OCI-LY3 (cell line): ENCODE results near the gene NEU2.

Experiments used
- H2AFZ ChIP-seq: fragments of 200-600, 300-600 bp; shearing (Covaris generic); 2 replicates; pipeline ENCODE4 v1.6.0; 2014; ENCODE audit warnings: antibody characterized with exemption, low read depth, low read length
- H3K27ac ChIP-seq: fragments of 200-600, 300-600 bp; sonication (generic); 2 replicates; pipeline ENCODE4 v1.5.1; 2014; ENCODE audit warnings: mild to moderate bottlenecking, low read length, moderate library complexity, mixed read lengths
- H3K27me3 ChIP-seq: fragments of 200-600, 300-600 bp; sonication (generic); 2 replicates; pipeline ENCODE4 v1.6.1; 2014; ENCODE audit warnings: low read depth, low read length, mixed read lengths
- H3K36me3 ChIP-seq: fragments of 200-600, 300-600 bp; sonication (generic); replicated peaks from 2 replicates; pipeline ENCODE3; 2014; ENCODE audit warnings: low read depth, low read length, mixed read lengths
- H3K4me1 ChIP-seq: fragments of 300-600, 200-600 bp; sonication (generic); 2 replicates; pipeline ENCODE4 v1.6.1; 2014; ENCODE audit warnings: low read length, mixed read lengths
- H3K4me2 ChIP-seq: fragments of 200-600, 300-600 bp; sonication (generic); 2 replicates; pipeline ENCODE4 v1.6.1; 2014; ENCODE audit warnings: low read length, mixed read lengths
- H3K4me3 ChIP-seq: fragments of 300-600, 200-600 bp; sonication (generic); 2 replicates; pipeline ENCODE4 v1.5.1; 2014; ENCODE audit warnings: antibody characterized with exemption, mild to moderate bottlenecking, low read length, moderate library complexity
- H3K79me2 ChIP-seq: fragments of 300-600, 200-600 bp; shearing (Covaris generic); 2 replicates; pipeline ENCODE4 v1.6.1; 2014; ENCODE audit warnings: mild to moderate bottlenecking, low read length, mixed read lengths
- H3K9ac ChIP-seq: fragments of 300-600, 200-600 bp; shearing (Covaris generic); 2 replicates; pipeline ENCODE4 v1.6.0; 2014; ENCODE audit warnings: mild to moderate bottlenecking, low read length, moderate library complexity
- H3K9me3 ChIP-seq: fragments of 200-600, 300-600 bp; shearing (Covaris generic); 2 replicates; pipeline ENCODE4 v1.6.1; 2014; ENCODE audit warnings: low read length, mixed read lengths; ENCODE audit not compliant: insufficient read depth
- H4K20me1 ChIP-seq: fragments of 200-600, 300-600 bp; sonication (generic); 2 replicates; pipeline ENCODE4 v1.6.1; 2016; ENCODE audit warnings: low read length, mixed read lengths; ENCODE audit not compliant: insufficient read depth
- CTCF ChIP-seq: fragments of 200-600, 300-600 bp; sonication (generic); IDR thresholded peaks from 2 replicates; pipeline ENCODE4 v1.5.1; 2014; ENCODE audit warnings: antibody characterized with exemption, low read length, low read depth
- EZH2phosphoT487 ChIP-seq: fragments of 200-600 bp; shearing (Covaris generic); IDR thresholded peaks from 2 replicates; pipeline ENCODE4 v1.6.1; 2018; ENCODE audit warnings: antibody characterized with exemption, mixed run types, low read depth

NEU2 gene

GRCh38 chr2:233007270-233007669, 25.2 kb upstream of the NEU2 start:
- Histone ChIP-seq H3K27me3 (no peaks in the 10 kb centered on the region), H3K36me3 (no peaks in the 10 kb centered on the region), H3K4me2 (no peak overlapping the region), H3K9me3 (no peaks in the 10 kb centered on the region), H3K9ac (no peak overlapping the region), H3K4me1 (no peaks in the 10 kb centered on the region), H3K79me2 (no peaks in the 10 kb centered on the region), H2AFZ (no peak overlapping the region), H4K20me1 (no peaks in the 10 kb centered on the region), H3K4me3 (no peak overlapping the region), H3K27ac (no peak overlapping the region)
- no peak for TF ChIP-seq CTCF
- TF ChIP-seq EZH2phosphoT487 = no peak

- Histone ChIP-seq H3K4me2 (no peak overlapping the region), H3K4me1 (no peaks in the 10 kb centered on the region), H4K20me1 (no peaks in the 10 kb centered on the region), H3K27ac (no peak overlapping the region), H3K9me3 (no peaks in the 10 kb centered on the region), H2AFZ (no peak overlapping the region), H3K9ac (no peak overlapping the region), H3K79me2 (no peaks in the 10 kb centered on the region), H3K27me3 (no peaks in the 10 kb centered on the region), H3K4me3 (no peak overlapping the region), H3K36me3 (no peaks in the 10 kb centered on the region)
- TF ChIP-seq CTCF = no peak
- no peak for TF ChIP-seq EZH2phosphoT487
Measured at GRCh38 chr2:233007739-233008138, 24.7 kb upstream of the NEU2 start.

GRCh38 chr2:233009661-233010060, 22.8 kb upstream of the NEU2 start:
- Histone ChIP-seq H3K36me3 (no peaks in the 10 kb centered on the region), H3K4me1 (no peaks in the 10 kb centered on the region), H3K79me2 (no peaks in the 10 kb centered on the region), H2AFZ (no peak overlapping the region), H3K9ac (no peak overlapping the region), H3K4me3 (no peak overlapping the region), H3K27me3 (no peaks in the 10 kb centered on the region), H3K9me3 (no peaks in the 10 kb centered on the region), H3K27ac (no peak overlapping the region), H4K20me1 (no peaks in the 10 kb centered on the region), H3K4me2 (no peak overlapping the region)
- TF ChIP-seq CTCF (no peak), EZH2phosphoT487 (no peak)

GRCh38 chr2:233010569-233011267, 21.8 kb upstream of the NEU2 start:
- TF ChIP-seq EZH2phosphoT487 = no peak
- no peaks in the 10 kb centered on the region for H3K79me2 ChIP-seq
- H3K4me3 ChIP-seq = no peak overlapping the region
- no peaks in the 10 kb centered on the region for H4K20me1 ChIP-seq
- no peak overlapping the region for H3K9ac ChIP-seq
- H3K4me2 ChIP-seq = no peak overlapping the region
- no peaks in the 10 kb centered on the region for H3K27me3 ChIP-seq
- no peak overlapping the region for H3K27ac ChIP-seq
- H3K36me3 ChIP-seq = no peaks in the 10 kb centered on the region
- no peaks in the 10 kb centered on the region for H3K4me1 ChIP-seq
- H3K9me3 ChIP-seq = no peaks in the 10 kb centered on the region
- H2AFZ ChIP-seq = no peak overlapping the region
